Neuronal stem cell (in vitro differentiated cells): ENCODE results near the gene DDI1.

Experiments used
- DNase-seq: peaks from one replicate; pipeline ENCODE4 v3.0.0-alpha.2; 2013; ENCODE audit warnings: low spot score
- H2AFZ ChIP-seq: one replicate; pipeline ENCODE4 v1.6.1; 2013; ENCODE audit warnings: mild to moderate bottlenecking, low read length, inconsistent platforms
- H2AK5ac ChIP-seq: 2 replicates; pipeline ENCODE4 v1.6.1; 2013; ENCODE audit warnings: low read depth, mild to moderate bottlenecking, inconsistent platforms, low read length, moderate library complexity, mixed read lengths
- H2BK120ac ChIP-seq: 2 replicates; pipeline ENCODE4 v1.6.1; 2013; ENCODE audit warnings: low read depth, mild to moderate bottlenecking, inconsistent platforms, low read length, moderate library complexity, mixed read lengths
- H2BK12ac ChIP-seq: one replicate; pipeline ENCODE4 v1.6.1; 2013; ENCODE audit warnings: low read length, inconsistent platforms
- H2BK15ac ChIP-seq: 2 replicates; pipeline ENCODE4 v1.6.1; 2013; ENCODE audit warnings: mild to moderate bottlenecking, low read length, inconsistent platforms, mixed read lengths
- H2BK5ac ChIP-seq: one replicate; pipeline ENCODE4 v1.6.1; 2013; ENCODE audit warnings: inconsistent platforms, mild to moderate bottlenecking, low read length, moderate library complexity
- H3K14ac ChIP-seq: one replicate; pipeline ENCODE4 v1.6.1; 2013; ENCODE audit warnings: low read length, inconsistent platforms
- H3K18ac ChIP-seq: 2 replicates; pipeline ENCODE4 v1.6.1; 2013; ENCODE audit warnings: low read length, inconsistent platforms
- H3K23ac ChIP-seq: 2 replicates; pipeline ENCODE4 v1.6.1; 2013; ENCODE audit warnings: low read depth, mild to moderate bottlenecking, mixed read lengths, low read length, inconsistent platforms; ENCODE audit not compliant: poor library complexity
- H3K27ac ChIP-seq: replicated peaks from 3 replicates; pipeline ENCODE4 v1.5.1; 2013; ENCODE audit warnings: low read length, inconsistent platforms
- H3K27me3 ChIP-seq, 3 experiments: 2 replicates each; pipeline ENCODE4 v1.6.1; 2013; ENCODE audit warnings: low read length in 3 of 3, mild to moderate bottlenecking in 2 of 3, inconsistent platforms in 1 of 3, low read depth in 1 of 3, mixed read lengths in 1 of 3, moderate library complexity in 1 of 3; ENCODE audit not compliant: control insufficient read depth in 3 of 3, insufficient read depth in 3 of 3
- H3K36me3 ChIP-seq, 2 donors: replicated peaks in 1 of 2; 2 replicates each; pipeline ENCODE4 v1.6.1; 2013; ENCODE audit warnings: low read length in 2 of 2; ENCODE audit not compliant: control insufficient read depth in 2 of 2, insufficient read depth in 2 of 2
- H3K4ac ChIP-seq: 2 replicates; pipeline ENCODE4 v1.6.1; 2013; ENCODE audit warnings: inconsistent platforms, mild to moderate bottlenecking, low read length, moderate library complexity
- H3K4me1 ChIP-seq, 2 donors: 1 replicate in 1 of 2; 2 replicates in 1 of 2; pipeline ENCODE4 v1.6.1; 2013; ENCODE audit warnings: low read length in 2 of 2, low read depth in 1 of 2; ENCODE audit not compliant: control insufficient read depth in 2 of 2, insufficient read depth in 1 of 2
- H3K4me2 ChIP-seq: one replicate; pipeline ENCODE4 v1.6.1; 2013; ENCODE audit warnings: mild to moderate bottlenecking, low read length, inconsistent platforms; ENCODE audit not compliant: insufficient read depth, poor library complexity, severe bottlenecking
- H3K4me3 ChIP-seq, 2 donors: 2 replicates each; pipeline ENCODE4 v1.5.1; 2013; ENCODE audit warnings: low read length in 2 of 2, mild to moderate bottlenecking in 2 of 2, inconsistent platforms in 1 of 2, moderate library complexity in 1 of 2
- H3K79me1 ChIP-seq: one replicate; pipeline ENCODE4 v1.6.1; 2013; ENCODE audit warnings: low read depth, mild to moderate bottlenecking, inconsistent platforms, low read length, moderate library complexity
- H3K9ac ChIP-seq: one replicate; pipeline ENCODE4 v1.6.1; 2013; ENCODE audit warnings: mild to moderate bottlenecking, low read depth, low read length, inconsistent platforms; ENCODE audit not compliant: poor library complexity
- H3K9me3 ChIP-seq, 2 donors: replicated peaks in 1 of 2; 2 replicates each; pipeline versions ENCODE3 to v1.6.1; 2013; ENCODE audit warnings: low read length in 2 of 2, mild to moderate bottlenecking in 2 of 2, inconsistent platforms in 1 of 2, low read depth in 1 of 2, mixed read lengths in 1 of 2, moderate library complexity in 1 of 2; ENCODE audit not compliant: control insufficient read depth in 2 of 2, insufficient read depth in 1 of 2
- H4K8ac ChIP-seq: one replicate; pipeline ENCODE4 v1.6.1; 2013; ENCODE audit warnings: low read depth, mild to moderate bottlenecking, inconsistent platforms, low read length, moderate library complexity
- H4K91ac ChIP-seq: one replicate; pipeline ENCODE4 v1.6.1; 2013; ENCODE audit warnings: low read length, low read depth, mild to moderate bottlenecking, inconsistent platforms; ENCODE audit not compliant: poor library complexity
- WGBS, 2 donors: extraction: QIAGEN DNeasy Blood & Tissue Kit; methylation state at CpG; one replicate each; pipeline ENCODE4 v1.1.7; 2013; ENCODE audit warnings: missing lambda C conversion rate in 2 of 2, mixed read lengths in 1 of 2; ENCODE audit not compliant: insufficient read length in 2 of 2, insufficient replicate concordance in 1 of 2; ENCODE audit errors: extremely low coverage in 2 of 2; 5-methylcytosine and 5-hydroxymethylcytosine counted together

Gene DDI1

DNA sequence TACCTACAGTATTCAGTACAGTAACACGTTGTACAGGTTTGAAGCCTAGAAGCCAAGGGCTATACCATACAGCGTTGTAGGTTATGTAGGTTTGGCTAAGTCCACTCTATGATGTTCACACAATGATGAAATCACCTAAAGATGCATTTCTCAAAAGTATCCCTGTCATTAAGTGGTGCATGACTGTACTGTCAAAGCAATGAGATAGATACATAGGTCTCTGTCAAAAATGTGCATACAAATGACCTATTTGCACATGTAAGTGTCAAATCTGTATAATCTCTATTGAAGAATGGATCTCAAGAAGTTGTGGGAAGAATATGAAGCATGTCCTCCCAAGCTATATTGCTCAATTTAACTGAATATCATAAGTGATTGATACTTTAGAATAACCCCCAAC is 11.9 kb upstream of the DDI1 start:
- no peak overlapping the region for H4K8ac ChIP-seq
- no peaks in the 10 kb centered on the region for H3K27me3 ChIP-seq
- H3K4ac ChIP-seq = no peak overlapping the region
- H3K27ac ChIP-seq = no peak overlapping the region
- WGBS, 2 donors = no CpG with 5 or more reads among the region's 2 CpGs
- H3K23ac ChIP-seq = no peak overlapping the region
- no peak overlapping the region for H3K9ac ChIP-seq
- no peak overlapping the region for H2BK15ac ChIP-seq
- no peak overlapping the region for H3K18ac ChIP-seq
- DNase-seq = no peak
- H2BK120ac ChIP-seq = no peak overlapping the region
- no peak overlapping the region for H2BK5ac ChIP-seq
- H3K79me1 ChIP-seq = no peaks in the 10 kb centered on the region
- peaks cover 0 to 4% of the 10 kb centered on the region in 2 donors for H3K4me1 ChIP-seq
- H3K14ac ChIP-seq = no peak overlapping the region
- no peak overlapping the region for H4K91ac ChIP-seq
- no peak overlapping the region for H2AK5ac ChIP-seq
- no peak overlapping the region for H2BK12ac ChIP-seq
- no peaks in the 10 kb centered on the region for H3K9me3 ChIP-seq
- no peak overlapping the region for H3K4me2 ChIP-seq
- no peak overlapping the region for H3K4me3 ChIP-seq
- no peak overlapping the region for H2AFZ ChIP-seq
- no peaks in the 10 kb centered on the region for H3K36me3 ChIP-seq

DNA sequence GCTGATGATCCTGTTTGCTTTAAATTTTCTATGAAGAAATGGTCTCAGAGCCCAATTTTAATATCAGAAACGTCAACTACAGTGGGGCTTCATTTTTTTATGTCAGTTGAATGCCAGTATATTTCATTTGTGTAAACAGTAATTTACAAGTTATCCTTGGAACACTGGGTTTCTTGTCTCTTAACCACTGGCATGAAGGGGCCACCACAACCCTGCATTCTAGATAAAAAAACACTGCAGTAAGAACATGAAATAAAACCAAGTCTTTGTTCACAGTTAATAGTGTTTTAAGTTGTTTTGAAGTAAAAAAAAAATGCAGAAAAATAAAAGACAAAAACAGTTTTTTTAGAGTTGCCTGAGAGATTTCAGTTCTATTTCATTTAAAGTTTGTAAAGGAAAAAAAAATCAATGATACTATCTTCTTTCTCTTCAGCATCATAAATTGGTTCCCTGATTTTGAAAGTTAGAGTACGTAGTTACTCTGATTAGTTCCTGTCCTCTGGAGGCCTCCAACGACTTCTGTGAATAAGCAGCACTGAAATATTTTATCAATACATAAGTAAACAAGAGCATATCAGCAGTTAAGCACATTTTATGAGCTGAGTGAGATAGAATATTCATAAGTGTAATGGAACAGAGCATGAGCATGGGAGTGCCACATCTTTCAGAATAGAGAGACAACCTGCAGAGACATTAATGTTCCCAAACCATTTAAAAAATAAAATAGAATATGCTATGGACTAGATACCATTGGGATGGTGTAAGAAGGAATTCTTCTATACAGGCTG is 7.8 kb upstream of the DDI1 start:
- Histone ChIP-seq H3K36me3 (no peaks in the 10 kb centered on the region), H2BK15ac (no peak overlapping the region), H3K18ac (no peak overlapping the region), H2BK12ac (no peak overlapping the region), H4K8ac (no peak overlapping the region), H3K4me1 (peaks cover 0 to 4% of the 10 kb centered on the region in 2 donors), H3K27me3 (no peaks in the 10 kb centered on the region), H3K27ac (no peak overlapping the region), H4K91ac (no peak overlapping the region), H3K9ac (no peak overlapping the region), H3K4me2 (no peak overlapping the region), H3K79me1 (no peaks in the 10 kb centered on the region), H3K4ac (no peak overlapping the region), H2AK5ac (no peak overlapping the region), H3K23ac (no peak overlapping the region), H3K9me3 (no peaks in the 10 kb centered on the region), H3K4me3 (no peak overlapping the region), H2BK5ac (no peak overlapping the region), H2AFZ (no peak overlapping the region), H2BK120ac (no peak overlapping the region), H3K14ac (no peak overlapping the region)
- no CpG with 5 or more reads among the region's 3 CpGs for WGBS, 2 donors
- no peak for DNase-seq

DNA sequence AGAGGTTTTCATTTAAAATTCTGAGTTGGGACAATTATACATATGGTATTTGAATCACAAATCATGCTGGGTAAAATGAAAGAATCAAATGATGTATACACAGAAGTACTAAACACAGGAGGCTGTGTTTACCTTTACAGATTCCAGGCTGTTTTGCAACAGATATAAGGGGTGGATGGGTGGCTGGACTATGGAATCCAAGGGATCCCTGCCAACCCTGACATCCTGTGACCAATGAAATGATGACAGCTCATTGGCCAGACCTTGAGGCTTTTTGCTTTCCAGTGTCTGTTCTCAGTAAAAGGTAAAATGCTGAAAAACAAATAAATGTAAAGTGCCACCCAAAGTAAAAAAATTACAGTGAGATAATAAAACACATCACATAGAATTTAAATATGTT is 3.3 kb upstream of the DDI1 start:
- DNase-seq = no peak
- H2AFZ ChIP-seq = no peak overlapping the region
- no peak overlapping the region for H3K4ac ChIP-seq
- no peak overlapping the region for H2BK15ac ChIP-seq
- H3K9me3 ChIP-seq = no peaks in the 10 kb centered on the region
- no peak overlapping the region for H3K9ac ChIP-seq
- H3K4me2 ChIP-seq = no peak overlapping the region
- H2BK5ac ChIP-seq = no peak overlapping the region
- no peaks in the 10 kb centered on the region for H3K4me1 ChIP-seq
- H3K27me3 ChIP-seq = no peaks in the 10 kb centered on the region
- H3K4me3 ChIP-seq = no peak overlapping the region
- H2BK120ac ChIP-seq = no peak overlapping the region
- H3K79me1 ChIP-seq = no peaks in the 10 kb centered on the region
- H3K14ac ChIP-seq = no peak overlapping the region
- no peak overlapping the region for H3K23ac ChIP-seq
- no peak overlapping the region for H2AK5ac ChIP-seq
- H2BK12ac ChIP-seq = no peak overlapping the region
- H3K27ac ChIP-seq = no peak overlapping the region
- no peak overlapping the region for H3K18ac ChIP-seq
- H4K8ac ChIP-seq = no peak overlapping the region
- H4K91ac ChIP-seq = no peak overlapping the region
- H3K36me3 ChIP-seq = no peaks in the 10 kb centered on the region

- H2BK120ac ChIP-seq = no peak overlapping the region
- no peaks in the 10 kb centered on the region for H3K4me1 ChIP-seq
- H4K91ac ChIP-seq = no peak overlapping the region
- no peak for DNase-seq
- no peak overlapping the region for H2AFZ ChIP-seq
- H3K14ac ChIP-seq = no peak overlapping the region
- no CpG with 5 or more reads among the region's 1 CpG for WGBS, 2 donors
- no peak overlapping the region for H3K4ac ChIP-seq
- no peak overlapping the region for H3K9ac ChIP-seq
- H2BK5ac ChIP-seq = no peak overlapping the region
- no peaks in the 10 kb centered on the region for H3K27me3 ChIP-seq
- no peak overlapping the region for H3K27ac ChIP-seq
- no peaks in the 10 kb centered on the region for H3K36me3 ChIP-seq
- H2BK12ac ChIP-seq = no peak overlapping the region
- no peak overlapping the region for H3K4me3 ChIP-seq
- H3K4me2 ChIP-seq = no peak overlapping the region
- H3K23ac ChIP-seq = no peak overlapping the region
- H3K9me3 ChIP-seq = no peaks in the 10 kb centered on the region
- no peak overlapping the region for H3K18ac ChIP-seq
- H2AK5ac ChIP-seq = no peak overlapping the region
- H2BK15ac ChIP-seq = no peak overlapping the region
- H4K8ac ChIP-seq = no peak overlapping the region
- H3K79me1 ChIP-seq = no peaks in the 10 kb centered on the region
These were observed 2.9 kb upstream of the DDI1 start for GRCh38 chr11:104033561-104033960.
